ENCODE measurements around the gene MYOM1. TPM values are rescaled to one million over a fixed set of nuclear protein-coding genes. Genes with fewer than 3 reads are reported as not detected.

MYOM1 gene
- total and polyA plus RNA-seq, 2 donors (not counting 3 experiments of a cell fraction or from before 2014, with no cell fraction given) = 0.08 TPM; not detected in 1

GRCh38 chr18:3054214-3054613 is 165.6 kb downstream of the MYOM1 start:
- H3K4me2 ChIP-seq (ENCODE audit: insufficient read depth, low read length) = no peak overlapping the region
- no peaks in the 10 kb centered on the region for H3K4me1 ChIP-seq (ENCODE audit: control insufficient read depth, extremely low read depth, insufficient read depth, low read length)
- no peaks in the 10 kb centered on the region for H3K9me3 ChIP-seq (replicated peaks; ENCODE audit: control insufficient read depth, insufficient read depth, low read length)
- H4K20me1 ChIP-seq (replicated peaks; ENCODE audit: control insufficient read depth, extremely low read depth, insufficient read depth, low read length) = no peaks in the 10 kb centered on the region
- POLR2A ChIA-PET = no interaction called here
- intact Hi-C loops (cut with micrococcal nuclease) (no loop called here), dilution Hi-C loops (cut with MboI; ENCODE audit: extremely low pct_ligation_motif_present, low sequenced_read_pairs) (no loop called here)
- no peaks in the 10 kb centered on the region for H3K79me2 ChIP-seq (ENCODE audit: control insufficient read depth, insufficient read depth, low read length)
- no peaks in the 10 kb centered on the region for H3K9me1 ChIP-seq (replicated peaks; ENCODE audit: control insufficient read depth, extremely low read depth, insufficient read depth, low read length)
- no peaks in the 10 kb centered on the region for H3K27me3 ChIP-seq (ENCODE audit: control insufficient read depth in 2 of 2, insufficient read depth in 2 of 2, low read length in 2 of 2)
- no peak overlapping the region for H2AFZ ChIP-seq (ENCODE audit: low read depth, low read length)
- H3K36me3 ChIP-seq (ENCODE audit: control insufficient read depth in 2 of 2, extremely low read depth in 1 of 2, insufficient read depth in 2 of 2, low read length in 2 of 2) = no peaks in the 10 kb centered on the region
- no TSS peak for BruUV-seq (replicated peaks)
- no peak overlapping the region for H3K9ac ChIP-seq (replicated peaks; ENCODE audit: extremely low read depth, insufficient read depth, low read length)
- H3K4me3 ChIP-seq (replicated peaks in 1 of 3; ENCODE audit: insufficient read depth in 1 of 3, low read depth in 1 of 3, low read length in 3 of 3) = no peak overlapping the region
- CTCF ChIA-PET = interaction anchor here (1.1 to 2.2 kb wide), 2 partner anchors 9 to 97 kb away, joined by 3 to 5 read pairs; no protein-coding TSS in a partner anchor
- H3K27ac ChIP-seq (ENCODE audit: insufficient read depth, low read depth, low read length) = no peak overlapping the region
- TF ChIP-seq, protein P1, sequence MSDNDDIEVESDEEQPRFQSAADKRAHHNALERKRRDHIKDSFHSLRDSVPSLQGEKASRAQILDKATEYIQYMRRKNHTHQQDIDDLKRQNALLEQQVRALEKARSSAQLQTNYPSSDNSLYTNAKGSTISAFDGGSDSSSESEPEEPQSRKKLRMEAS (IDR thresholded peaks at IDR 0.05; ENCODE audit: insufficient read depth, insufficient read length) = no peak
- TF ChIP-seq POLR2A (IDR thresholded peaks at IDR 0.05; ENCODE audit: low read depth, low read length) (no peak), JUN (IDR thresholded peaks at IDR 0.05; ENCODE audit: borderline replicate concordance, insufficient read depth, insufficient read length, low read depth) (no peak), GATA2 (IDR thresholded peaks at IDR 0.05; ENCODE audit: insufficient read depth, insufficient read length, low read depth, low read length) (no peak)
- DNase-seq (ENCODE audit: low read depth, low spot score) = no peak
- no peak for FAIRE-seq

GRCh38 chr18:3053081-3053480 is 166.7 kb downstream of the MYOM1 start:
- no peak overlapping the region for H3K27ac ChIP-seq (ENCODE audit: insufficient read depth, low read depth, low read length)
- H3K27me3 ChIP-seq (ENCODE audit: control insufficient read depth in 2 of 2, insufficient read depth in 2 of 2, low read length in 2 of 2) = no peaks in the 10 kb centered on the region
- TF ChIP-seq CTCF (IDR thresholded peaks at IDR 0.05; ENCODE audit: extremely low read depth in 1 of 2, insufficient read depth in 1 of 2, low read depth in 1 of 2, low read length in 2 of 2) = no peak
- no peak for TF ChIP-seq POLR2AphosphoS5 (IDR thresholded peaks at IDR 0.05; ENCODE audit: insufficient read depth, low read depth, low read length)
- no peak for TF ChIP-seq EZH2 (IDR thresholded peaks at IDR 0.05; ENCODE audit: borderline replicate concordance, low read depth, low read length, severe bottlenecking)
- no peak for TF ChIP-seq MYC (IDR thresholded peaks at IDR 0.05; ENCODE audit: low read depth, low read length)
- TF ChIP-seq FOS (IDR thresholded peaks at IDR 0.05; ENCODE audit: borderline replicate concordance, insufficient read depth, low read length) = no peak
- TF ChIP-seq, protein P1 (IDR thresholded peaks at IDR 0.05; ENCODE audit: insufficient read depth, insufficient read length) = no peak
- no peak for TF ChIP-seq GATA2 (IDR thresholded peaks at IDR 0.05; ENCODE audit: insufficient read depth, insufficient read length, low read depth, low read length)
- no peak for TF ChIP-seq JUN (IDR thresholded peaks at IDR 0.05; ENCODE audit: borderline replicate concordance, insufficient read depth, insufficient read length, low read depth)
- no peak for TF ChIP-seq POLR2A (IDR thresholded peaks at IDR 0.05; ENCODE audit: low read depth, low read length)
- POLR2A ChIA-PET = no interaction called here
- dilution Hi-C loops (cut with MboI; ENCODE audit: extremely low pct_ligation_motif_present, low sequenced_read_pairs) (no loop called here), intact Hi-C loops (cut with micrococcal nuclease) (no loop called here)
- no TSS peak for BruUV-seq (replicated peaks)
- H3K9ac ChIP-seq (replicated peaks; ENCODE audit: extremely low read depth, insufficient read depth, low read length) = no peak overlapping the region
- no peaks in the 10 kb centered on the region for H3K9me1 ChIP-seq (replicated peaks; ENCODE audit: control insufficient read depth, extremely low read depth, insufficient read depth, low read length)
- H3K36me3 ChIP-seq (ENCODE audit: control insufficient read depth in 2 of 2, extremely low read depth in 1 of 2, insufficient read depth in 2 of 2, low read length in 2 of 2) = no peaks in the 10 kb centered on the region
- H3K4me1 ChIP-seq (ENCODE audit: control insufficient read depth, extremely low read depth, insufficient read depth, low read length) = no peaks in the 10 kb centered on the region
- no peak overlapping the region for H3K4me2 ChIP-seq (ENCODE audit: insufficient read depth, low read length)
- DNase-seq (ENCODE audit: low read depth, low spot score) (no peak), FAIRE-seq (no peak)
- H4K20me1 ChIP-seq (replicated peaks; ENCODE audit: control insufficient read depth, extremely low read depth, insufficient read depth, low read length) = no peaks in the 10 kb centered on the region
- H3K4me3 ChIP-seq (replicated peaks in 1 of 3; ENCODE audit: insufficient read depth in 1 of 3, low read depth in 1 of 3, low read length in 3 of 3) = no peak overlapping the region
- H3K79me2 ChIP-seq (ENCODE audit: control insufficient read depth, insufficient read depth, low read length) = no peaks in the 10 kb centered on the region
- no peak overlapping the region for H2AFZ ChIP-seq (ENCODE audit: low read depth, low read length)
- H3K9me3 ChIP-seq (replicated peaks; ENCODE audit: control insufficient read depth, insufficient read depth, low read length) = no peaks in the 10 kb centered on the region
- CTCF ChIA-PET = interaction anchor here (1.8 kb wide), 1 partner anchor 10 kb away, joined by 6 read pairs; no protein-coding TSS in a partner anchor
